SK-N-SH (cell line): ENCODE results near the gene DOCK4. TPM values are rescaled to one million over a fixed set of nuclear protein-coding genes. Genes with fewer than 3 reads are reported as not detected.

ENCODE experiments used
- CTCF ChIA-PET: fragments of 300-600, 350-600 bp; formaldehyde crosslinking; extraction: SDS; loops from one replicate; lab custom pipeline; 2021; lab: Yijun Ruan, JAX
- POLR2A ChIA-PET: fragments of 350-600 bp; sonication (Branson Sonifier 250); formaldehyde crosslinking; extraction: SDS; loops from one replicate; lab custom pipeline; 2020; ENCODE audit warnings: antibody characterized with exemption, inconsistent platforms; lab: Yijun Ruan, JAX
- DNase-seq: peaks from one replicate; pipeline ENCODE4 v3.0.0; 2012
- H2AFZ ChIP-seq: fragments of 200-600 bp; sonication (generic); 2 replicates; pipeline ENCODE4 v1.8.1; 2016; ENCODE audit warnings: antibody characterized with exemption, mild to moderate bottlenecking, low read depth
- H3F3A ChIP-seq: fragments of 200-600 bp; sonication (generic); replicated peaks from 2 replicates; pipeline ENCODE3; 2016; ENCODE audit warnings: antibody characterized with exemption, mild to moderate bottlenecking; ENCODE audit not compliant: insufficient read depth
- H3K27ac ChIP-seq, 2 experiments: fragments of 200-500 bp in 1 of 2; fragments of 200-600 bp in 1 of 2; sonication (Bioruptor generic) in 1 of 2; sonication (generic), shearing (Covaris generic) in 1 of 2; 2 replicates each; pipeline versions ENCODE4 v1.5.1 to v1.6.1; 2014 to 2016; ENCODE audit warnings: low read depth in 2 of 2, inconsistent platforms in 1 of 2, low read length in 1 of 2, mild to moderate bottlenecking in 1 of 2, mixed read lengths in 1 of 2
- H3K27me3 ChIP-seq: fragments of 200-600 bp; sonication (generic), shearing (Covaris generic); 2 replicates; pipeline ENCODE4 v1.6.1; 2016; ENCODE audit warnings: mixed run types; ENCODE audit not compliant: insufficient read depth
- H3K36me3 ChIP-seq, 2 experiments: fragments of 200-500 bp in 1 of 2; fragments of 200-600 bp in 1 of 2; sonication (Bioruptor generic) in 1 of 2; sonication (generic) in 1 of 2; replicated peaks in 1 of 2; 2 replicates each; pipeline versions ENCODE3 to v1.5.1; 2014 to 2016; ENCODE audit warnings: low read length in 1 of 2, mild to moderate bottlenecking in 1 of 2; ENCODE audit not compliant: insufficient read depth in 2 of 2, control insufficient read depth in 1 of 2
- H3K4me1 ChIP-seq, 2 experiments: fragments of 200-500 bp in 1 of 2; fragments of 200-600 bp in 1 of 2; sonication (Bioruptor generic) in 1 of 2; sonication (generic), shearing (Covaris generic) in 1 of 2; 2 replicates each; pipeline versions ENCODE4 v1.5.1 to v1.6.1; 2014 to 2016; ENCODE audit warnings: low read depth in 1 of 2, low read length in 1 of 2, mixed run types in 1 of 2; ENCODE audit not compliant: insufficient read depth in 2 of 2, control insufficient read depth in 1 of 2
- H3K4me2 ChIP-seq: fragments of 200-600 bp; sonication (generic), shearing (Covaris generic); 2 replicates; pipeline ENCODE4 v1.6.1; 2017; ENCODE audit warnings: mixed run types
- H3K4me3 ChIP-seq, 2 experiments: fragments of 200-500 bp in 1 of 2; fragments of 200-600 bp in 1 of 2; sonication (Bioruptor generic) in 1 of 2; sonication (generic), shearing (Covaris generic) in 1 of 2; 2 replicates each; pipeline versions ENCODE4 v1.5.1 to v1.8.1; 2014 to 2016; ENCODE audit warnings: low read depth in 2 of 2, inconsistent platforms in 1 of 2, low read length in 1 of 2, mild to moderate bottlenecking in 1 of 2, mixed read lengths in 1 of 2, moderate library complexity in 1 of 2
- H3K79me2 ChIP-seq: fragments of 200-600 bp; sonication (generic); 2 replicates; pipeline ENCODE4 v1.8.1; 2017; ENCODE audit warnings: mild to moderate bottlenecking; ENCODE audit not compliant: insufficient read depth
- H3K9ac ChIP-seq: fragments of 200-600 bp; sonication (generic); 2 replicates; pipeline ENCODE4 v1.6.1; 2017; ENCODE audit warnings: mixed run types
- H3K9me2 ChIP-seq: fragments of 200-600 bp; sonication (generic); 2 replicates; pipeline ENCODE4 v1.6.1; 2017; ENCODE audit warnings: mixed run types
- H3K9me3 ChIP-seq: fragments of 200-600 bp; sonication (generic); 2 replicates; pipeline ENCODE4 v1.6.1; 2017; ENCODE audit warnings: mixed run types, mild to moderate bottlenecking, moderate library complexity
- H4K20me1 ChIP-seq: fragments of 200-600 bp; sonication (generic); 2 replicates; pipeline ENCODE4 v1.6.1; 2017; ENCODE audit warnings: mild to moderate bottlenecking, mixed run types; ENCODE audit not compliant: insufficient read depth
- CHD2 ChIP-seq: fragments of 150-350 bp; IDR thresholded peaks from 2 replicates; pipeline ENCODE4 v1.6.1; 2018; ENCODE audit warnings: low read length; ENCODE audit not compliant: partially characterized antibody
- FOSL2 ChIP-seq: IDR thresholded peaks from 2 replicates; pipeline ENCODE4 v1.4.0; 2012; ENCODE audit warnings: low read depth, mild to moderate bottlenecking, moderate library complexity, borderline replicate concordance
- FOXJ3 ChIP-seq: sonication (generic); formaldehyde crosslinking; IDR thresholded peaks from 2 replicates; pipeline ENCODE4 v1.5.1; 2020; ENCODE audit warnings: mild to moderate bottlenecking, missing genetic modification reagents
- GATA2 ChIP-seq: sonication (generic); formaldehyde crosslinking; IDR thresholded peaks from 2 replicates; pipeline ENCODE4 v1.5.0; 2020; ENCODE audit warnings: mild to moderate bottlenecking, missing genetic modification reagents
- MEF2A ChIP-seq: IDR thresholded peaks from 2 replicates; pipeline ENCODE4 v1.4.0; 2012; ENCODE audit warnings: low read depth, borderline replicate concordance
- POLR2AphosphoS5 ChIP-seq: IDR thresholded peaks from 2 replicates; pipeline ENCODE4 v1.6.1; 2012; ENCODE audit warnings: low read depth, low read length
- RAD21 ChIP-seq: IDR thresholded peaks from 2 replicates; pipeline ENCODE4 v1.6.1; 2012; ENCODE audit warnings: mild to moderate bottlenecking, low read length
- SIN3A ChIP-seq: IDR thresholded peaks from 2 replicates; pipeline ENCODE4 v1.6.1; 2012; ENCODE audit warnings: low read depth, mild to moderate bottlenecking, low read length, moderate library complexity, borderline replicate concordance
- SMC3 ChIP-seq: IDR thresholded peaks from 2 replicates; pipeline ENCODE4 v1.6.1; 2012; ENCODE audit warnings: low read depth, low read length, improper control_type of control experiment
- TCF12 ChIP-seq: IDR thresholded peaks from 2 replicates; pipeline ENCODE4 v1.4.0; 2012
- TEAD4 ChIP-seq: IDR thresholded peaks from 2 replicates; pipeline ENCODE4 v1.4.0; 2012; ENCODE audit warnings: mild to moderate bottlenecking, borderline replicate concordance; ENCODE audit not compliant: insufficient read depth
- USF1 ChIP-seq: IDR thresholded peaks from 2 replicates; pipeline ENCODE4 v1.4.0; 2012; ENCODE audit warnings: low read depth, borderline replicate concordance
- WGBS: methylation state at CpG from one replicate; pipeline ENCODE4 v1.1.6; 2017; ENCODE audit warnings: low lambda C conversion rate; 5-methylcytosine and 5-hydroxymethylcytosine counted together
- polyA plus RNA-seq, 3 experiments: library from polyadenylated mRNA; depleted of rRNA; stranded (reverse); fragments of >200 nt; gene quantifications; 2 replicates each; pipeline ENCODE4 v1.2.3, GENCODE V29; 2012
- TF ChIP-seq, protein P1 (sequence below): fragments of 150-350 bp; IDR thresholded peaks from 2 replicates; pipeline ENCODE4 v1.6.1; 2016; ENCODE audit warnings: mild to moderate bottlenecking, low read depth, low read length
- TF ChIP-seq, protein P2 (sequence below): IDR thresholded peaks from 2 replicates; pipeline ENCODE4 v1.6.1; 2012; ENCODE audit warnings: mild to moderate bottlenecking, low read depth, low read length, moderate library complexity
- TF ChIP-seq, protein P3 (sequence below): IDR thresholded peaks from 2 replicates; pipeline ENCODE4 v1.4.0; 2012; ENCODE audit warnings: low read depth, borderline replicate concordance

Gene DOCK4
- polyA plus RNA-seq, 1 of the 3 experiments (the other 2 are of a cell fraction) = 8.5 TPM

GRCh38 chr7:112204499-112205342, 1.5 kb downstream of the DOCK4 start:
- no peaks in the 10 kb centered on the region for H3F3A ChIP-seq
- peak overlapping the region; percentile 94 for H2AFZ ChIP-seq
- 1% methylated on average over 14 of the region's 14 CpGs for WGBS
- peaks cover 0 to 16% of the 10 kb centered on the region in 2 experiments; a peak in 2 of 4 replicates for H3K4me1 ChIP-seq
- no peaks in the 10 kb centered on the region for H4K20me1 ChIP-seq
- peak overlapping the region; percentile 87 for H3K4me2 ChIP-seq
- POLR2A ChIA-PET = interaction anchor here (0.7 to 2.4 kb wide), 4 partner anchors 57 to 271 kb away, joined by 3 to 13 read pairs (median 4); partner anchors contain the start of gene IFRD1
- DNase-seq = no peak
- H3K4me3 ChIP-seq = peak overlapping the region; percentile 82 to 99
- H3K27me3 ChIP-seq = no peaks in the 10 kb centered on the region
- H3K9me3 ChIP-seq = no peaks in the 10 kb centered on the region
- peak overlapping the region; percentile 67 for H3K9ac ChIP-seq
- H3K79me2 ChIP-seq = peaks cover 50% of the 10 kb centered on the region
- CTCF ChIA-PET = interaction anchor here (0.6 to 4.3 kb wide), 24 partner anchors 11 to 464 kb away, joined by 3 to 25 read pairs (median 3); no protein-coding TSS in a partner anchor
- H3K36me3 ChIP-seq = no peaks in the 10 kb centered on the region
- no peaks in the 10 kb centered on the region for H3K9me2 ChIP-seq
- peak overlapping the region; percentile 71 to 92; a peak in 3 of 4 replicates for H3K27ac ChIP-seq
- TF ChIP-seq USF1 (no peak), TCF12 (0 out of 2 replicates have a peak, but pooled peaks have one; percentile 21), RAD21 (peak; percentile 10; the same call in 1 of the 2 replicates), SIN3A (0 out of 2 replicates have a peak, but pooled peaks have one; percentile 15), TEAD4 (no peak), CHD2 (peak; percentile 46), MEF2A (no peak), SMC3 (peak; percentile 12; the same call in 1 of the 2 replicates), GATA2 (CRISPR knock-in tag) (peak; percentile 54), FOXJ3 (CRISPR knock-in tag) (no peak)
- TF ChIP-seq, protein P1, sequence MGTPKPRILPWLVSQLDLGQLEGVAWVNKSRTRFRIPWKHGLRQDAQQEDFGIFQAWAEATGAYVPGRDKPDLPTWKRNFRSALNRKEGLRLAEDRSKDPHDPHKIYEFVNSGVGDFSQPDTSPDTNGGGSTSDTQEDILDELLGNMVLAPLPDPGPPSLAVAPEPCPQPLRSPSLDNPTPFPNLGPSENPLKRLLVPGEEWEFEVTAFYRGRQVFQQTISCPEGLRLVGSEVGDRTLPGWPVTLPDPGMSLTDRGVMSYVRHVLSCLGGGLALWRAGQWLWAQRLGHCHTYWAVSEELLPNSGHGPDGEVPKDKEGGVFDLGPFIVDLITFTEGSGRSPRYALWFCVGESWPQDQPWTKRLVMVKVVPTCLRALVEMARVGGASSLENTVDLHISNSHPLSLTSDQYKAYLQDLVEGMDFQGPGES = 0 out of 2 replicates have a peak, but pooled peaks have one; percentile 8
- TF ChIP-seq, all 33 proteins: peak for 7

- H3K36me3 ChIP-seq = no peaks in the 10 kb centered on the region
- H3K27ac ChIP-seq = no peak overlapping the region; a peak in 1 of 4 replicates
- peak overlapping the region; percentile 94; the same call in 1 of the 2 replicates for H2AFZ ChIP-seq
- WGBS = 70% methylated on average over 4 of the region's 4 CpGs
- H3F3A ChIP-seq = no peaks in the 10 kb centered on the region
- no peaks in the 10 kb centered on the region for H4K20me1 ChIP-seq
- H3K4me1 ChIP-seq = peaks cover 9 to 16% of the 10 kb centered on the region in 2 experiments; a peak in 3 of 4 replicates
- H3K9me3 ChIP-seq = no peaks in the 10 kb centered on the region
- H3K9ac ChIP-seq = no peak overlapping the region
- H3K27me3 ChIP-seq = no peaks in the 10 kb centered on the region
- H3K4me3 ChIP-seq = peak overlapping the region in 1 of 2 experiments; percentile 99; a peak in 1 of 4 replicates
- peak overlapping the region; percentile 87; the same call in 1 of the 2 replicates for H3K4me2 ChIP-seq
- peaks cover 37% of the 10 kb centered on the region for H3K79me2 ChIP-seq
- DNase-seq = no peak
- CTCF ChIA-PET = interaction anchor here (0.8 to 3.0 kb wide), 14 partner anchors 9 to 450 kb away, joined by 3 to 10 read pairs (median 3); no protein-coding TSS in a partner anchor
- TF ChIP-seq SIN3A = no peak
- TF ChIP-seq CHD2 = no peak
- no peak for TF ChIP-seq RAD21
- no peak for TF ChIP-seq FOSL2
- TF ChIP-seq, protein P2, sequence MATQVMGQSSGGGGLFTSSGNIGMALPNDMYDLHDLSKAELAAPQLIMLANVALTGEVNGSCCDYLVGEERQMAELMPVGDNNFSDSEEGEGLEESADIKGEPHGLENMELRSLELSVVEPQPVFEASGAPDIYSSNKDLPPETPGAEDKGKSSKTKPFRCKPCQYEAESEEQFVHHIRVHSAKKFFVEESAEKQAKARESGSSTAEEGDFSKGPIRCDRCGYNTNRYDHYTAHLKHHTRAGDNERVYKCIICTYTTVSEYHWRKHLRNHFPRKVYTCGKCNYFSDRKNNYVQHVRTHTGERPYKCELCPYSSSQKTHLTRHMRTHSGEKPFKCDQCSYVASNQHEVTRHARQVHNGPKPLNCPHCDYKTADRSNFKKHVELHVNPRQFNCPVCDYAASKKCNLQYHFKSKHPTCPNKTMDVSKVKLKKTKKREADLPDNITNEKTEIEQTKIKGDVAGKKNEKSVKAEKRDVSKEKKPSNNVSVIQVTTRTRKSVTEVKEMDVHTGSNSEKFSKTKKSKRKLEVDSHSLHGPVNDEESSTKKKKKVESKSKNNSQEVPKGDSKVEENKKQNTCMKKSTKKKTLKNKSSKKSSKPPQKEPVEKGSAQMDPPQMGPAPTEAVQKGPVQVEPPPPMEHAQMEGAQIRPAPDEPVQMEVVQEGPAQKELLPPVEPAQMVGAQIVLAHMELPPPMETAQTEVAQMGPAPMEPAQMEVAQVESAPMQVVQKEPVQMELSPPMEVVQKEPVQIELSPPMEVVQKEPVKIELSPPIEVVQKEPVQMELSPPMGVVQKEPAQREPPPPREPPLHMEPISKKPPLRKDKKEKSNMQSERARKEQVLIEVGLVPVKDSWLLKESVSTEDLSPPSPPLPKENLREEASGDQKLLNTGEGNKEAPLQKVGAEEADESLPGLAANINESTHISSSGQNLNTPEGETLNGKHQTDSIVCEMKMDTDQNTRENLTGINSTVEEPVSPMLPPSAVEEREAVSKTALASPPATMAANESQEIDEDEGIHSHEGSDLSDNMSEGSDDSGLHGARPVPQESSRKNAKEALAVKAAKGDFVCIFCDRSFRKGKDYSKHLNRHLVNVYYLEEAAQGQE = no peak
- no peak for TF ChIP-seq POLR2AphosphoS5
- TF ChIP-seq, protein P3, sequence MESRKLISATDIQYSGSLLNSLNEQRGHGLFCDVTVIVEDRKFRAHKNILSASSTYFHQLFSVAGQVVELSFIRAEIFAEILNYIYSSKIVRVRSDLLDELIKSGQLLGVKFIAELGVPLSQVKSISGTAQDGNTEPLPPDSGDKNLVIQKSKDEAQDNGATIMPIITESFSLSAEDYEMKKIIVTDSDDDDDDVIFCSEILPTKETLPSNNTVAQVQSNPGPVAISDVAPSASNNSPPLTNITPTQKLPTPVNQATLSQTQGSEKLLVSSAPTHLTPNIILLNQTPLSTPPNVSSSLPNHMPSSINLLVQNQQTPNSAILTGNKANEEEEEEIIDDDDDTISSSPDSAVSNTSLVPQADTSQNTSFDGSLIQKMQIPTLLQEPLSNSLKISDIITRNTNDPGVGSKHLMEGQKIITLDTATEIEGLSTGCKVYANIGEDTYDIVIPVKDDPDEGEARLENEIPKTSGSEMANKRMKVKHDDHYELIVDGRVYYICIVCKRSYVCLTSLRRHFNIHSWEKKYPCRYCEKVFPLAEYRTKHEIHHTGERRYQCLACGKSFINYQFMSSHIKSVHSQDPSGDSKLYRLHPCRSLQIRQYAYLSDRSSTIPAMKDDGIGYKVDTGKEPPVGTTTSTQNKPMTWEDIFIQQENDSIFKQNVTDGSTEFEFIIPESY = no peak
- no peak for TF ChIP-seq TEAD4
- TF ChIP-seq, all 33 proteins: peak for 0
- POLR2A ChIA-PET = interaction anchor here (0.6 kb wide), 1 partner anchor 253 kb away, joined by 3 read pairs; no protein-coding TSS in a partner anchor
- H3K9me2 ChIP-seq = no peaks in the 10 kb centered on the region
These were observed 2.8 kb downstream of the DOCK4 start for GRCh38 chr7:112203365-112203739.
